ENCODE results near the gene VPREB3.
"Not testable (repeated sequence)": the region's sequence is repeated elsewhere in the genome, so short reads cannot be mapped to it uniquely, and the experiment has no call there.

The VPREB3 gene

DNA sequence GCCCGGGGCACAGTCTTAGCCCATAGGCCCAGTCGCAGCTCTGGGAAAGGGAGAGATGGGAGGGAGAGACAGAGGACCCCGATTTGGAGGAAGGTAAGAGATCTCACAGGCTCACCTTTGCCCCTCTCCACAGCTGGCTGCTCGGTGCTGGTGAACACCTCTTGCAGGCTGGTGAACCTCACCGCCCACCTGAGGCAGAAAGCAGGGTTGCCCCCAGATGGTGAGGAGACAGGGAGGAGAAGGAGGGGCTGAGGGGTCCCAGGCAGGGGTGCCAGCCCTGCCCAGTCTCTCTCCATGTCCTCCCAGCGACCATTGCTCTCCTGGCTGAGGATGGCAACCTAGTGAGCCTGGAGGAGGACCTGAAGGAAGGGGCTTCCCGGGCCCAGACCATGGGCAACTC lies 9.7 kb upstream of the VPREB3 start:
- no peak for DNase-seq

DNA sequence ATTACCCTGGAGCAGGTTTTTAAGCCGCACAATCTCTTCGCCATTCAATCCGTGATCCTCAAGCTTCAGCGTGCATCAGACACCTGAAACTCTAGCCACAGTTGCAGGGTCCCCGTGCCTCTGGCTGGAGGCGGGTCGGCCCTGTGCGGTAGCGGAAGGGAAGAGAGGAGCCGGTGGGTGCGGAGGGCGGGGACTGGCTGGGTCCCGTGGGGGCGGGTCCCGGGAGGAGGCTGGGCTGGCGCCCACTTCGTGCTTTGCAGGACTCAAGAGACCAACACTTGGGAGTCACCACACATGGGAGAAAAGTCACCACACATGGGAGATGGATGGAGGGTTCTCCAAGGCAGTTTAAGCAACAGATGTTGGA lies 9.3 kb upstream of the VPREB3 start:
- no peak for DNase-seq

DNA sequence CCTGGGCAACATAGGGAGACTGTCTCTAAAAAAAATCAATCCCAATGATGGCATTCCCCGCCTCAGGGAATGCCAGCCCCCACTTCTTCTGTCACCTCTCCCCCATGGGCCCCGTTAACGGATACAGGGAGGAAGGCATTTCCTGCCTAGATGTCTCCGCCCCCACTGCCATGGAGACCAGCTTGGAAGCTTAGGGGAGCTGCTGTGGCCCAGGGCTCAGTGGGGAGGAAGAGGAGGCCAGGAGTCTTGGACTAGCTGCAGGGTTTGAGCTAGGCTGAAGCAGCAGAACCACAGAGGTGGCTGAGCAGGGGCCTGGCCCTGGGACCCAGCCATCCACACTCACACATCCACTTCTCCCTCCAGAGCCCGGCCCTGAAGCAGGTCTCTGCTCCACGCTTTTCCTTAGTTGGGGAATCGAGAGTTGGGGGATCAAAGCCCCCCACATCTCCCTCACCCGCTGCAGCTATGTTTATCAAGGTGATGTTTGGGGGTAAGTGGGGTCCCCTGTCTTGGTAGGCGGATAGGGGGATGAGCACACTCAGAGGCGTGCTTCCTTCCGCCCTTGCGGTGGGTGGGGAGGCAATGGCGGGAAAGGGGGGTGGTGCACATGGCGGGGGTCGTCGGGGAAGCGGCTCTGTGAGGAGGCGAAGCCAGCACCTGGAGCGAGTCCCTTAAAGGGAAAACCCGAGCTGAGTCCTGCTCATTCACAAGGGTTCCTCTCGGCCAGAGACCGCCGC lies 8.8 kb upstream of the VPREB3 start, which contains the start of gene C22orf15:
Gene C22orf15, plus strand, starts transcription at position 149 of the 737 bp plus-strand sequence. Its CDS starts 317 bp downstream, at position 466.
- no peak for DNase-seq

DNA sequence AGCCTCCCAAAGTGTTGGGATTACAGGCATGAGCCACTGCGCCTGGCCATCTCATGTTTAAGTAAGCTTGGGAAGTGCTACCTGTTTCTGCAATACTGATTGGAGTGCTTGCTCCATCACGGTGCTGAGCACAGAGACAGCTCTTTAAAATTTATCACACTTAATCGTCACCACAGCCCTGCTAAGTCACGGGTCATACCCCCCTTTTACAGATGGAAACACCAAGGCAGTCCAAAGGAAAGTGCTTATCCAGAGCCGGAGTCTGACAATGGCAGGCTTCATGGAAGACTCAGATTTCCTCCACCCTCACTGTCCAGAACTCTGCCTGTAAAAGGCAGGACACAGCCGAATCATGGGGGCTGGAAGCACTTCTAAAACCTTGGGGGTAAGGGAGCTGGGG lies 5.8 kb upstream of the VPREB3 start:
- DNase-seq: no peak

DNA sequence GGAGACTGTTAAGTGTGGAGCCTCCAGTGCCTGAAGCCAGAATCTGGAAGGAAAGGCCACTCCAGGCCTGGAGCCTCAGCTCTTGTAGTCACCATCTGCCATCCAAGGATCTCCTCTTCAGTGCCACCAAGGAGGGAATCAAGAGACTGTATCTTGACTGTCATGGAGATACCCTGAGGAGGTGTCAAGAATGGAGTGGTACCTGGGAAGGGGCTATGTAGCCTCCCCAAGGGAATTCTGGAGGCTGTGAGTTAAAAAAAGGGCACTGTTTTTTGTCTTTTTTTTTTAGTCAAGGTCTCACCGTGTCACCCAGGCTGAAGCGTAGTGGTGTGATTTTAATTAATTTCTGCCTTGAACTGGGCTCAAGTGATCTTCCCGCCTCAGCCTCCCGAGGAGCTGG lies 5.3 kb upstream of the VPREB3 start:
- DNase-seq: no peak

DNA sequence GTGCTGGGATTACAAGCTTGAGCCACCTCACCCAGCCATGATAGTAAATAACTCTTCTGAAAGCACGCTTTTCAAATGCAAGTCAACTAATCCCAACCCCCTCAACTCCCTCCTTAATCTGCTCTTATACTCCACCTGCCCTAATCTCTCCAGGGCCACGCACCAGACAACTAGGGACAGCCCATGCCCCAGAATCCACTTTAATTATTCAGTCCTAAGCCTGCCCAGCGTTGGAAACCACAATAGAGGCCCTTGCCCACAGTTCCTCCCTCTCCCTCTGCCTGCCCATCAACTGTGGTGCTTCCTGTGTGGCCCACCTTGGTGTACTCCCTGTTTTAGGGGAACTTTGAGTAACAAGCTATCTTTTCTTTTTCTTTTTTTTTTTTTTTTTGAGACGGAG lies 2.7 kb upstream of the VPREB3 start:
- no peak for DNase-seq

DNA sequence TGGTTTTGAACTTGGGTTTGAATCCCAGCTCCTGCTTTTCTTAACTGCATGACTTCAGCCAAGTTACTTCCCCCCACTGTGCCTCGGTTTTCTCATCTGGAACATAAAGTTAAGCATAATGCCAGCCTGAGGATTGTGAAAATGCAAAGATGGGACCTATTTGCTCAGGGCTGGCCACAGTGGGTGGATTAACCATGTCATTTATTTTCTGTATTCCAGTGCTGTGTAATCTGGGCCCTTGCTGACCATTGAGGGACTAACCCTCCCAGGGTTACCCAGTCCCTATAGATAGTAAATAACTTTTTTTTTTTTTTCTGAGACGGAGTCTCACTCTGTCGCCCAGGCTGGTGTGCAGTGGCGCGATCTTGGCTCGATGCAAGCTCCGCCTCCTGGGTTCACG lies 1.5 kb upstream of the VPREB3 start:
- no peak for DNase-seq

DNA sequence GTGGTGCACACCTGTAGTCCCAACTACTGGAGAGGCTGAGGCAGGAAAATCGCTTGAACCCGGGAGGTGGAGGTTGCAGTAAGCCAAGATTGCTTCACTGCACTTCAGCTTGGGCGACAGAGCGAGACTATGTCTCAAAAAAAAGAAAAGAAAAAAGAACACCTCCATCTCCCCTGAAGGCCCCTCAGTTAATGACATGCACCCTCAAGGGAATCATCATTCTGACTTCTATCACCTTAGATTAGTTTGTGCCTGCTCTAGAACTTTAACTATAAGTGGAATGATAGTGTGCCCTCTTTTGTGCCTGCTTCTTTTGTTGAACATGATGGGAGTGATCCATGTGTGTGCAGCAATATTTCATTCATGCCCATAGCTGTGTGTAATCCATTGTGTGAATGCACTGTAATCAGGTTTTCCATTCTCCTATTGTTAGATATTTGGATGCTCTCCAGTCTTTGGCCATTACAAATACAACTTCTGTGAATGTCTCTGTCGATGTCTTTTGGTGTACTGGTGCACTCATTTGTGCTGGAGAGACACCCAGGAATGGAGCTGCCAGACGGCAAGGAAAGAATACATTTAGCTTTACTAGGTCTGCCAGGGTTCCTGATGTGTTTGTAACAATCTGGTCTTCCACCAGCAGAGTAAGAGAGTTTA lies 883 bp upstream of the VPREB3 start:
- DNase-seq: no peak

DNA sequence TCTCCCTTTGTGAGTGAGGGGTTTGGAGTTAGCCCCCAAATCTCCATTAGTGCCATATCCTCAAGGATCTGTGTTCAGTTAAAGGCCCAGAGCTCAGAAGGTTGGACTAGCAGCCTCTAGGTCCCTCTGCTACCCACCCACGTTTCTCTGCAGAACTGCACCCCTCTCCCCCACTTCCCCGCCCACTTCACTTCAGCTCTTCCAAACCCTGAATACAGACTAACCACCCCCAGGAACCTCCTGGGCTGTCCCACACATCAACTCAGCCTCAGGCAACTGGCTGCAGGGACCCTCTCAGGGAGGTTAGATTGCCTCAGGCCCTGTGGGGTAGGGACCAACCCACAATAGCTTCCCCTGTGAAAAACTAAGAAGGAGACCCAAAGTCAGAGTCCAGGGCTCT lies 840 bp downstream of the VPREB3 start:
- no peak for DNase-seq

DNA sequence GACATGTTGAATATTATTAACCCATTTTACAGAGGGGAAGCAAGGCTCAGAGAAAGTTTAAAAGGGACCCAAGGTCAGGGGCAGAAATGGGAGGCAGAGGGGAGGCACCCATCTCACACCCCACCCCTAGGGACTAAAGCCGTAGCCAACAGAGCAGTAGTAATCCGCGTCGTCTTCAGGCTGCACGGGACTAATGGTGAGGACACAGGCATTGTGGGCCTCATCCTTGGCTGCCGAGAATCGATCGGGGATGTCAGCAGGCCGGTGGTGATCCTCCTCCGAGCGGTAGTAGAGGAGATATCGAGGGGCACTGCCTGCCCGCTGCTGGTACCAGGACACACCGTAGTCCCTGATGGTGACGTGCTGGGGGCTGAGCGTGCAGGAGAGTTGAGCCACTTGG lies 1.5 kb downstream of the VPREB3 start:
- DNase-seq: no peak

DNA sequence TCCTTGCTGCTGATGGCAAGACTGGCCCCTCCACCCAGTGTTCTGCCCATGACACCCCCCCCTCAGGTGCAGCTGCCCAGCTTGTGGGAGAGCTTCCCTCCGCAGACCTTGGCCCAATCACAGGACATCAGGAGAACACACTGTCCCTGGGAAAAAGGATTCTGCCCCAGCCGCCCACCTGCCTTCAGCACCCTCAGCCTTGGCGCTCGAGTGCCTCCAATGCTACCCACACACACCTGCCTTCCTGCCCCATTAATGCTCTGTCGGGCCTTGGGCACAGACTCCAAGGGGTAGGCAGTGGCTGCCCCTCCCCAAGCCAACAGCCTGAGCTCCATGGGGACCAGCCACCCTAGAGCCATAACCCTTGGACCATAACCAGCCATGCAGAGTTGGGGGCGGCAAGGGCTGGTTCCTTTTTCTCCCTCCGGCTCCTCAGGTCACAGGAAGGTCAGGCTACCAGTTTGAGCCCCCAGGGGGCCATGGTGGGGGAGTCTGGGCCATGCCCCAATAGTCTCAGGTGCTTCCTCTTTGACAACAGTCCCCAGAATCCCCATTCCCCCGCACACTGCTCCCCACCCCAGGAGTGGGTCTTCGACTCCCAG lies 2.0 kb downstream of the VPREB3 start:
- DNase-seq: no peak

DNA sequence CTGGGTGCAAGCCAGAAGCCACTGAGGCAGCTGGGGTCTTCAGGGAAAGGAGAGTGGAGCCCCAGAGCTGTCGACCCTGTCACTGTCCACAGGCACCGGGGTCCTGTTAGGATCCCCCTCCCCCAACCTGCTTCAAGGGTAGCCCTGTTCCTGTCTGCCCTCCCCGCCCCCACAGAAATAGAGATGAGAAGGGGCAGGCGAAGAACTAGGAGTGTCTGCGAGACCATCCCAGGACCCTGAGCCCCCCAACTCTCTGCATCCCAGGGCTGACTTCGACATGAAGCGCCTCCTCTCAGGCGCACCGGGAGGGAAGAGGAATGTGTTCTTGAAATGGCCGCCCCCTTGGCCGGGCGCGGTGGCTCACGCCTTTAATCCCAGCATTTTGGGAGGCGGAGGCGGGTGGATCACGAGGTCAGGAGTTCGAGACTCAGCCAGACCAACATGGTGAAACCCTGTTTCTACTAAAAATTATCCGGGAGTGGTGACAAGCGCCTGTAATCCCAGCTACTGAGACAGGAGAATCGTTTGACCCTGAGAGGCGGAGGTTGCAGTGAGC lies 2.7 kb downstream of the VPREB3 start:
- no peak for DNase-seq

DNA sequence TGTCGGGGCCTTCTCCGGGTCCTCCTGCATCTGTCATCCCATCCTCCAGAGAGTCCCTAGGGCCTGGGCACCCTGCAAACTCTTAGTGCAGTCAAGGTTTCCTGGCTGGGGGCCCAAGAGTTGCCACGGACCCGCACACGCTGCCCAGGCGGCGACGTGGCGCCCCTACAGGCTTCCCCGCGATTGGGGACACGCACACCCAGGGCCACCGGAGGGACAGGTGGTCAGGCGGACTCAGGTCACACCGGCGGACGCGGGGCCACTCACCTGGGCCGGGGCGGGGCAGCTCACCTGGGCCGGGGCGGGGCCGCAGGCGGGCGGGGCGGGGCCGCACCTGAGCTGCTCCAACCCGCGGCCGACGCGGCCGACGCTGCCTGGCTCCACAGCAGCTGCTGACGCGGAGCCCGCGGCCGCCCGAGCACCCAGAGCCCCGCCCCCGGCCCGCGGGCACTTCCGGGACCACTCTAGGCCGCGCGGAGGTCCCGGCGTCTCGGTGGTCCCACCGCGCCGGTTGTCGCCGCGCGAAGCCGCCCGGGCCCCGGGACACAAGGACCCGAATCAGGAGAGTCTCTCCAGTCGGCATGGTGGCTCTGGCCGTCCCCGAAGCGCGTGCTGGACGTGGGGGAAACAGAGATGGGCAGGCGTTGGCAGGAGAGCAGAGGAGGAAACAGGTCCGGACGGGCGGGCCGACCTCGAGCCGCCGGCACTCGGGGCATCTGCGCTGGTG lies 3.3 kb downstream of the VPREB3 start, which contains the start of gene ZNF70:
Gene ZNF70, minus strand, starts transcription at position 399 of the 727 bp plus-strand sequence. CDS start 5,972 bp downstream, outside the sequence.
- peak; percentile 57 to 61 for DNase-seq

DNA sequence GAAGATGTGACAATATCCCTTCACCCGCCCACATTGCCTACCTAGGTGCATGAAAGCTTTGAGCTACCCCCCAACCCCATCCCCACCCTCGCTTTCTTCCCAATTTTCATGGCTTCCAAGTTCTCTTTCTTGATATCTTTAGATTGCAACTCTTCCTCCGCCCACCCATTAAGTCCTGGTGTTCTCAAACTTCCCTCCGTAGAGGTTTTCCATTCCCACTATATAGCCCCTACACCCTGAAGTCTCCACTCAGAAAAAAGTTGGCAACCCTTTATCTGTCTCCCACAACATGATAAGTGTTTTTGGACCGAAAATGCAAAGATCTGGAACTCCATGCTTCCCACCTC lies 3.9 kb downstream of the VPREB3 start:
- DNase-seq: no peak

DNA sequence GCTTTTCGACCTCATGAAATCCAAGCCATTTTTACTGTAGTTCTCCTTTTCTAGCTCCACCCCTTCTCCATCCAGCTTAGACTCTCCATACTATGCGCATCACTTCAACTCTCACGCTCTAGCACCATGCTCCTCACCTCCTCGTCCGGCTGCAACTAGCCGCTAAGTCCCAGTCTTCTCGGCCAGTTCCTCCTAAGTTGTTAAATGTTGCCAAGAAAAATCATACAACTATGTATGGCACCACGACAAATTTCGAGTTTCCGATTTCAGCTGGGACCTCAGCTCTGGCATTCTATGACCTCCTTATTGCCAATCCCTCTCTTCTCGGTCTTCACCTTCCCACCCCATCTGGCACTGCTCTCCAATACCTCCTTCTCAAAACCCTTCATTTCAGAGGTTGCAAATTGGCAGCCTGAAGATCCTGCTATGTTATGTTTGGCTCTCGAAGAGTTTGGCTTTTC lies 4.4 kb downstream of the VPREB3 start:
- DNase-seq: peak in 1 of 2 experiments; percentile 4

DNA sequence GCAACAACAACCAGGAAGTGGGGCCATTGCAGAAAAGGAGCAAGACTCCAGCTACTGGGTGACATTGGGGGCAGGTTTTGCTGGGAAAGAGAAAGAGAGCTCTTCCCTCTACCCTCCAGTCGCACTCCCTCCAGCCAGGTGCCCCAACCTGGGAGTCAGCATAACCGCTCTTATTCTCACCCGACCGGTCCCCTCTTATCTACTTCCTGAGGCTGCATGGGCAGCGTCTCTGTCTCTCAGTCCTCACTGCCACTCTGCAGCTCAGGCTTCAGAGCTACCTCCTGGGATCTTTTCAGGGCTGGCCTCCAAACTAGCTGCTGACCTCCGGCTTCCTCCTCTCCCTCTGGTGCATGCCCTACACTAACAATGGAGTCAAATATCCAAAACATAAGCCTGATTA lies 8.4 kb downstream of the VPREB3 start:
- DNase-seq: no peak

DNA sequence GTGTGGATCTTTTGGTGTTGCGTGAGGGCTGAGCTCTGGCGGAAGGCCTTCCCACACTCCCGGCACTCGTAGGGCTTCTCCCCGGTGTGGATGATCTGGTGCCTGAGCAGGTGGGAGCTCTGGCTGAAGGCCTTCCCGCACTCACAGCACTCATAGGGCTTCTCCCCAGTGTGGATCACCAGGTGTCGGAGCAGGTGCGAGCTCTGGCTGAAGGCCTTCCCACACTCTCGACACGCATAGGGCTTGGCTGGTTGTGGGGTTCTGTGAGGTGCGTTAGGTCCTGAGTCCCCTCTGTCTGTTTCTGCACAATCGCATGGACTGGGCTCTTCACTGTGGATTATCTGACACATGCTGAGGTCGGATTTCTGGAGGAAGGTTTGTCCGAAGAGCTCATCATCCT lies 9.7 kb downstream of the VPREB3 start:
- DNase-seq: no peak

DNA sequence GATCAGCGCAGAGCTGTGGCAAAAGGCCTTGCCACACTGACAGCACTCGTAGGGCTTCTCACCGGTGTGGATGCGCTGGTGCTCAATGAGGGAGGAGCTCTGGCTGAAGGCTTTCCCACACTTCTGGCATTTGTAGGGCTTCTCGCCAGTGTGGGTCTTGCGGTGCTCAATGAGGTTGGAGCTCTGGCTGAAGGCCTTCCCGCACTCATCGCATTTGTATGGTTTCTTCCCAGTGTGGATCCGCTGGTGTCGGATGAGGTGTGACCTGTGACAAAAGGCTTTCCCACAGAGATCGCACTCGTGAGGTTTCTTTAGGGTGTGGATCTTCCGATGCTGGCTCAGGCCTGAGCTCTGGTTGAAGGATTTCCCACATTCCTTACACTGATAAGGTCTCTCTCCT lies 10.2 kb downstream of the VPREB3 start:
- DNase-seq: no peak

DNA sequence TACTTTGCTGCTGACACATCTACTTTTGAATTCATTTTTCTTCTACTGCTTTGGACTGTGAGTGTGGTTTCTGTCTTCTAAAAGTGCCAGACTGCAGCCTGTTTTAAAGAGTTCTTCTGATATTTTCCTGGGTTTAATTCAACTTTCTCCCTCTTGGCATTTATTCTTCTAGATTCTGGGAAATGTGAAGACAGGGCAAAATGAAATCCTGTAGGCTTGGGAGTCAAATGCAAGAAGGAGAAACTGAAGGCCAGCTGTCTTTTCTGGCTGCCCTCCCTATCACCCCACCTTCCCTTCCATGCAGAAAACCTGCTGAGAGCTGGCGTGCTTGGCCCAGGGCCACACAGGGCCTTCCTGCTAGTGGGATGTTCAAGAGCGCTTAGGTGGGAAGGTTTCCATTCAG lies 10.9 kb downstream of the VPREB3 start:
- DNase-seq: no peak

DNA sequence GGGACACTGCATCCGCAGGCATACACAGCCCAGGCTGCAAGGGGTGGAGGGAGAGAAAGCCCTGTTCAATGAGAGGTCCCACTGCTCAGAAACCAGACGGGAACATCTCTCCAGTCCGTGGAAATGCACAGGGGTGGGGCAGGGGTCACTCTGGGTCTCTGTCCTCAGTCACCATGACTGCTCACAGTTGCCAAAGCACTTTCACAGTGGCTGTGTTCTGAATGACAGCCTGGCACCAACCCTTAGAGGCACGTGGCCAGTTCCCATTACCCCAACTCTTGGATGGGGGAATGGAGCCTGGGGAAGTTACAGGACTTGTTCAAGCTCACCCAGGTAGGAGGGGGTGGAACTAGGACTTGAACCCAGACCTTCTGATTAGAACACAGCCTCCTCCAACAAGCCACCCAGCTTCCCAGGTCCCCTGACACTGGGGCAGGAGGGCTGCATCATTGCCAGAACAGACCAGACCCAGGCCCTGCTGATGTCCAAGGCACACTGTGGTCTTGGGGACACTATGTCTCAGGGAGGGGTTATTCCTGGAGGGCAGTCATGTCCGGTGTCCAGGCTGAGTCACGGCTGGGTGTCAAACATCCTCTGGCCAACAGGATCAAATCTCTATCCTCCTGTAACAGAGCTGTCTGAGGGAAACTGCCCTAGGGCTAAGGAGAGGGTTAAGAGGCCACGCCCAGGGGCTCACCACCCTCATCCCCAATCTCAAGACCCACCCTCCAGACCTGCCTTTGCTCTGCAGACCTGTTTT lies 11.5 kb downstream of the VPREB3 start:
- DNase-seq: no peak

DNA sequence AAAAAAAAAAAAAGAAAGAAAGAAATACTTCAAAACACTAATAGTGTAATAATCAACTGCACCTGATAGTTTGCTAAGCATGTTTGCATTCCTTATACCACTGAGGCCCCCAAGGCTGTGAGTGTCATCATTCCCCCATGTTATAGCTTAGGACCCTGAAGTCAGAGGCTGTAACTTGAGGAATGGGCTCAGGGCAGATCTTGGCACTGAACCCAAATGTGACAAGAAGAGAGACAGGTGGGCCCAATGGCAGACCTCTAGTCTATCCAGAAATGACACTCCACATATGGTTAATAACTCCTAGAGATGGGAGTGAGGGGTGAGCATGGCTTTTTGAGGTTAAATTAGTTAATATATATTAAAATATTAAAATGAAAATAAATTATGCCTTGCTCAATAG lies 16.5 kb downstream of the VPREB3 start:
- no peak for DNase-seq

DNA sequence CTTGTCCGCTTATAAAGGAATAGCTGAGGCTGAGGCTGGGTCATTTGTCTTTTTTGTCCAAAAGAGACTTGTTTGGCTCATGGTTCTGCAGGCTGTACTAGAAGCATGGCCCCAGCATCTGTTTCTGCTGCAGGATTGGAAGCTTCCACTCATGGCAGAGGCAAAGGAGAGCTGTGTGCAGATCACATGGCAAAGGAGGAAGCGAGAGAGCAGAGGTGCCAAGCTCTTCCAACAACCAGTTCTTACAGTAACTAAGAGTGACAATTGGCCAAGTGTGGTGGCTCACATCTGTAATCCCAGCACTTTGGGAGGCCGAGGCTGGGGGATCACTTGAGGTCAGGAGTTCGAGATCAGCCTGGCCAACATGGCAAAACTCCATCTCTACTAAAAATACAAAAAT lies 26.1 kb downstream of the VPREB3 start:
- not testable (repeated sequence) for DNase-seq

Measured in AML-193 (cell line).